ENCODE measurements around the gene KRT78.

Gene KRT78

DNA sequence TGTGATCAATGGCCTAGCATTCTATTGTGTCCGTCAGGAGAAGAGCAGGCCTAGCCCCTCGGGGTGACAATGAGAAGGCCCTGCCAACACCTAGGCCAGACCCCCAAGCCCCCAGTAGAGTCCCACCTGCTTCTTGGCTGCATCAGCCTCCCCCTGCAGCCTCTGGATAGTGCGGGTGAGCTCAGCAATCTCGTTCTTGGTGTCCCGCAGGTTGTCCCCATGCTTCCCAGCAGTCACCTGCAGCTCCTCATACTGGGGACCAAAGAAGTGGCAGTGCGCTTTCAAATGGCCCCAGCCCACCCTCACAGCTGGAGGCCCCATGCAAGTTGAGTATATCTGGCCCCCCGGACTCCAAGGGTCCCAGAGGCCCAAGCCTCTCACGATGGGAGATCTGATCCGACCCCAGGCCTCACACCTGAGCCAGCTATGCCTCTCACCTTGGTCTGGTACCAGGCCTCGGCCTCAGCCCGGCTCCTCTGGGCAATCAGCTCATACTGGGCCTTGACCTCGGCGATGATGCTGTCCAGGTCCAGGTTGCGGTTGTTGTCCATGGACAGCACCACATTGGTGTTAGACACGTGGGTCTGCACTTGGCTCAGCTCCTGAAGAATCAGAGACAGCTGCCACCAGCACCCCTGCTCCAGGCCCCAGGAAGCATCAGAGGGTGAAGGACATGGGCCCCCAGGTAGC lies 24.9 kb downstream of the KRT78 start:
- no peak for DNase-seq

DNA sequence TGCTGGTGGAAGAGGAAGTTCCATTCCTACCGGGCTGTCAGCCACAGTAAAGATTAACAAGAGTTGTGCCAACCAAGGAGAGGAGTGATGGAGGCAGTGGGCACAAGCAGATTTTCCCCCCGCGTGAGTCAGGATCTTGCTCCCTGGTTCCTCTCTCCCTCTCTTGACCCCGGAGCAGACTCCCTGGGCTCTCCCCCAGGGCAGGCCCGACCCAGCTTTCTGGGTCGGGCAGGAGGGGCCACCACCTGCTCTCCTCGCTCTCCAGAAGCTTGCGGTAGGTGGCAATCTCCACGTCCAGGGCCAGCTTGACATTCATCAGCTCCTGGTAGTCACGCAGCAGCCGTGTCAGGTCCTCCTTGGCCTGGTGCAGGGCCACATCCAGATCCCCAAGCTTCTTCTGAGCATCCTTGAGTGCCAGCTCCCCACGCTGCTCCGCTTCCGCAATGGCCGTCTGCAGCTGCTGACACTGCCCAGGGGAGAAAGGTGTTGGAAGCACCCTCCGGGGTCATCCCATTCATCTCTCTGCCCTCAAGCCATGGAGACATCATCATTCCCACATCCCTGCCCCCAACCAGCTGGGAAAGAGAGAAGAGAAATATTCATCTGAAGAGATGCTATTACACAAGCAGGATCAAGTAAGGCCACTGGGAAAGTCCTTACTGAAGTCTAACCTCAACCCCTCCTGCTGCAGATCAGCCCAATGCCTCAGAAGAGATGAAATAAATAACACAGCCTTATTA lies 25.9 kb downstream of the KRT78 start:
- DNase-seq, result no peak

DNA sequence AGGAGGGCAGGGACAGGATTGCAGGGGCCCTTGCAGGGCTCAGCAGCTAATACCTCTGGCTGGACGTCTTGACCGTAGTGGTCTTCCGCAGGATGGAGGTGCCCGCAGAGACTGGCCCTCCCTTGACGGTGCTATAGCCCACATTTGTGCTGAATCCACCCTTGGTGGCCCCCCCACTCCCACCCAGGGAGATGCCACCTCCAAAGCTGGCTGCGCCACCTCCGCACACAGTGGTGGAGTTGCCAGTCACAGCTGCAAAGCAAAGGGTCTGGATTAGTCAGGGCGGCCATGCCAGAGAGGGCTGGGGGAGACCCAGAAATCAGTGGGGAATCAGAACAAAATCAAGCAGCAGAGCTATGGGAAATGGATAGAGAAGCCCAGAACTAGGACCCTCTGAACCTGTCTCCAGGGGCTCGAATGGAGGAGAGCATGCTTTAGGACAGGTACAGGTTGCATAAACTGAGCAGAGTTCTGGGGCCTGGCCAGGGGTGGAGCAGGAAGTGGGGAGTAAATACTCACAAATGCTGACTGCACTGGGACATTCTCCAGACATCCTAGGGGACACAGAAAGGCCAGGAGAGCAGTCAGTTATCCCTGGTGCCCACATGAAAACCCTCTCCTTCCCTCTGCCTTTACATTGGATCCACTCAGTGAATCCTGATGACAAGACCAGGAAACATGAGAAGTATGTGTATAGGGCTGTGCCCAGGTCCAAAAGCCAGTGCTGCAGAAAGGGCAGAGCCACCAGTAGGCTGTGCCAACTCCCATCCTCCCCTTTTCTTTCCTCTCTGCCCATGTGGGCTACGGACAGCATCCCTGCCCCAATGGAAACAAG lies 26.8 kb downstream of the KRT78 start:
- no peak for DNase-seq

- no peak for DNase-seq
These were observed 27.6 kb downstream of the KRT78 start for GRCh38 chr12:52821071-52821730.

DNA sequence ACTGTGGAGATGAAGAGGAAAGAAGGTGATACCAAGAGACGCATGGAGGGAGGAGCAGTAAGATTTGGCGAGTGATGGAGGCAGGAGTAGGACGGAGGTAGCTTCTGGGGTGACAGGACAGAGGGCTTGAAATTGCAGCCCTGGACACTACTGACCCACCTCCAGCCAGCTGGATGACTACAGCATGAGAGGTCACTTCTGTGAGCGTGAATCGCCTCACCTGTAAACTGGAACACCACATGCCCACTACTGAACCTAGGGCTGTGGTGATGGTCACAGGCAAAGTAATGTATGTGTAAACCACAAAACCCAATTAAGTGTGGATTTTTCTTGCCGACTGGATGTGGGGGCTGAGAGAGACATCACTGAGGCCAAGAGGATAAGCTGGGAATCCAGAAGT lies 28.3 kb downstream of the KRT78 start:
- DNase-seq, result no peak

DNA sequence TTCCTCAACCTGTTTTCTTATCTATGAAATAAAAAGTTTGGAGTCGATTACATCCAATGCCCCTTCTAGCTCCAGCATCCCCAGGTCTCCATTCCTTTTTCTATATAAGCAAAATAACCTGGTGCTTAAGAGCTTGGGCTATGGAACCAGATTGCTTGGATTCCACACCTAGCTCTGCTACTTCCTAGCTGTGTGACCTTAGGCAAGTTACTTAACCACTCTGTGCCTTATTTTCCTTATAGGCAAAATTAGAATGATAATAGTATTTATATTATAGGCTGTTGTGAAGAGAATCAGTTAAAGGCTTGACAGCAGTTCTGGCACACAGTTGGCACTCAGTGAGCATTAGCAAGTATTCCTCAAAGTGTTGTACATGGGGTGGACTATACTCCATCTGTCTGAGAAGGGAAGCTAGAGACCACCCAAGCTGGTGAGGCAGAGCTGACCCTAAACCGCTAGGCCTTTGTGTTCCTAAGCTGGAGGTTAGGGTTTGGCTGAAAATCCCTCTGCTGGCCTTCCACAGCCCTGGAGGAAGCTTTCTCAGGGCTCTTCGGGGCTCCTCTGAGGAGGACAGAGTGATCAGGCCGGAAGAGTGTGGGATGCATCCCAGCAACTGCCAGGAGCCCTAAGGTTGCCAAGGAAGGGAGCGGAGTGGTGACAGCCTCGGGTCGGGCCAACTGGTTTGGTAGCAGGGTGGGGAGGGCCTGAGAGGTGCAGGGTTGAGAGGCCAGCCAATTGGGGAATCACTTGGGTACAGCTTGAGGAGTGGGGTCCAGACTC lies 28.9 kb downstream of the KRT78 start:
- DNase-seq, result no peak

DNA sequence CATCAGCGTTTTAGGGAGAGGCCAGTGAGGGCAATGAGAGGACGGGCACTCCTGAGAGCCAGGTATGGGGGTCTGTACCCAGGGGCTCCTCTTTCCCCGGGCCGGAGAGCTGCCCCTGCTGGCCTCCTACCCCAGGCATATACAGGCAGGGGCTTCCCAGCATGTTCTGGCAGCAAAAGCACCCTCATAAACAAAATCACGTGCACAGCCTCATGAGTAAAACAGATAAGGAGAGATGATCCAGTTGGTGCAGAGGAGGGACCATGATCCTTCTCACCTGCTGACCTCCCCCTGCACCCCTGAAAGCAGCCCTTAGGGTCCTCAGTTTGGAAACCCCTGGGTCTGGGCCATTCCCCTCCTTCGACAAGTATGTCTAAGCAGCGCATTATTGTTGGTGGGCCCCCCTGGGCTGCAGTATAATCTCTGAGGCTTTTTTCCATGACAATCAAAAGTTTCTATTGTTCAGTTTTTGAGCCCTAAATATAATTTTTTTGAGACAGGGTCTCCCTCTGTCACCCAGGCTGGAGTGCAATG lies 29.8 kb downstream of the KRT78 start:
- DNase-seq, result no peak

- no peak for DNase-seq
These were observed 30.4 kb downstream of the KRT78 start for GRCh38 chr12:52818388-52818787.

DNA sequence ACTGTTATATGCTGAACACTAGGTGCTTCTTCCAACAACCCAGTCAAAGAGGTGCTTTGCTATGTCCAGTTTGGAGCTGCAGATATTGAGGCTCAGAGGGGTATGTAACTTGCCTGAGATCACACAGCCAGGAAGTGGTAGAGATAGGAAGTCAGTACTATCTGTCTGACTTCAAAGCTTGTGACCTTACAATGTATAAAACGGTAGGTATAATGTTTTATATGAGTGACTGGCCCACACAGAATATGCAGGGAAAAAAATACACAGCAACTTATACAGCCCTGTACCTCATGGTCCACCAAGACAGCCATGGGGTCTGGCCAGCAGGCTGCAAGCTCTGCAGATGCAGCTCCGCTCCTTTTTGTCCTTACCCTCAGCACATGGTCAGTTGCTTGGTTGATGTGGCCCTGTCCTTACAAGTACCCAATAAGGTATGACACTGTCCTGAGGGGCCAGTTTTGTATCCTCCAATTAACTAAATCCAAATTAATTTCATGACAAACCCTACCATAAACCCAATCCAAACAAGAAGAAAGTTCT lies 31.0 kb downstream of the KRT78 start:
- no peak for DNase-seq

- DNase-seq, result no peak
These were observed 31.6 kb downstream of the KRT78 start for GRCh38 chr12:52817003-52817698.

GRCh38 chr12:52815676-52816588 lies 32.9 kb downstream of the KRT78 start:
- no peak for DNase-seq

DNA sequence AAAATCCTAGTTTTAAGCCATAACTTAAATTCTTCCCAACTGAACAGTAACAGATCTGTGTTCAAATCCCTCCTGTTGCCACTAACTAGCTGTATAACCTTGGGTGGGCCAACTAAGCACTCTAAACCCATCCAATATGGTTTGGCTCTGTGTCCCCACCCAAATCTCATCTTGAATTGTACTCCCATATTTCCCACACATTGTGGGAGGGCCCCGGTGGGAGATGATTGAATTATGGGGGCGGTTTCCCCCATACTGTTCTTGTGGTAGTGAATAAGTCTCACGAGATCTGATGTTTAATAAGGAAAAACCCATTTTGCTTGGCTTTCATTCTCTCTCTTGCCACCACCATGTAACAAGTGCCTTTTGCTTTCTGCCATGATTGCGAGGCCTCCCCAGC lies 33.6 kb downstream of the KRT78 start:
- no peak for DNase-seq

DNA sequence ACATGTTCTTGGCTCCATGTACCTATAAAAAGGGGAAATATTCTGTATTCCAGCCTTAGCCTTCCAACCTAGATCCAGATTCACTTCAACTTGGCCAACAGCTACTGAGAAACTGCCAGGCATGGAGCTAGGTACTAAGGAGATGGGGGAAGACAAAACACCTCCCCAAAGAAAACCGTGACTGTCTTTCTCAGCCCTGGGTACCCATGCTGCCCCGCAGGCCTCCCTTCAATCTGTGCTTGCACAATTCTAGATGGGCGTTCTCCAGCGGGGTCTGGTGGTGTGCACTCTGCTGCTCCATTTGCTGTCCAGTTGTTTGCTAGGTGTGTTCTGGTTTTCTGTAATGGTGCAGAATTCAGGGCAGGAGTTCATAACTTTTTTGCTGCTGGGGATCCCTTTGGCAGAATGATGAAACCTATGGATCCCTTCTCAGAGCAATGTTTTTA lies 34.1 kb downstream of the KRT78 start:
- DNase-seq, result no peak

DNA sequence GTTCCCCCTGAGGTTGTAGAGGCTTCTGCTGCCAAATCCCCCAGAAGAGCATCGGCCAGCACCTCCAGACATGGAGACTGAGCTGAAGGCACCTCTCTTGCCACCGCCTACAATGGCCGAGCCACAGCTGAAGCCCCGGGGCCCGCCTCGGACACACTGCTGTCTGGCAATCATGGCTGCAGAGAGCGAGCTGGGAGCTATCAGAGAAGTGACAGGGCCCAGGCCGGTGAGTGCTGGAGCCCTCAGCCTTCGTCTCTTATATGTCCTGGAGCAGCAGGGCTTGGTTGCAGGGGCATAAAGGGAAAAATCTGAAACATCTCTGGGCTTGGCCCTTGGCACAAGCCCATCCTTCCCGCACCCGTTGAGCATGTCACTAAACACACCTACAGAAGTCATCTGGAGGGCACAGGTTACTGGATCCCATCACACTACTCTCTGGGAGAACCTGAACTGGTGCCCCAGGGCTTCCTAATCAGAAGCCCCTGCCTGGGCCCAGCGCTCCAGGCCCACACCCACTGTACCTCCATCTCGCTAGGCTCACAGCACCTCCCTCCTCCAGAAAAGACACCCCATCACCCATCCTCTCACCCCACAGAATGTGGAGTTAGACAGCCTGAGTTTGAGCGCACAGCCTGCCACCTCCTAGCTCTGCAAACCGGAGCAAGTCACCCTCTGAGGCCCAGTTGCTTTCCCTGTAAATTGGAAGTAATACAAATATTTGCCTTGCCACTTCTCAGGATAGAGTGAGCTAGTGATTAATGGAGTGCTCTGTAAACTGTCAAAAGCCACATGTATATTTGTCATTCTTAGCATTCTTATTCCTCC lies 34.7 kb downstream of the KRT78 start, which contains the start of gene KRT4:
Gene KRT4, minus strand, starts transcription at position 232 of the 825 bp plus-strand sequence. Its CDS starts 58 bp downstream, at position 174.
- DNase-seq, result no peak

- no peak for DNase-seq
These were observed 35.5 kb downstream of the KRT78 start for GRCh38 chr12:52813203-52813819.

DNA sequence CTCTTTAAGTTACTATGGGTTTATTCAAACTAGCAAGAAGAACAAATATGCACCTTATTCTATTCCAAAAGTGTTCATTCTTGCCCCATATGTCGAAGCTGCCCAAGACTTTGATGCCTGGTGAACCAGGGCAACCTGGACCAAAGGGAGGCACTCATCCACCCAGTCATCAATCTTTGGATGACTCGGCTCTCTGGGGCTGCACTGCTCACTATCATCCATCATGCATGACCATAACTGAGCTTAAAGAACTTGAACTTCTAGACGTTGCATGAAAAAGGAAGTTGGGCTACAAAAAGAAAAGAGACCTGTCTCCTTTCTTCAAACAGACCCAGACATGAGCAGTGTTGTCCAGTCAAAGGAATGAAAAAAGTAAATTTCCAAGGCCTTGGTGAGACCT lies 36.0 kb downstream of the KRT78 start:
- DNase-seq, result no peak

- DNase-seq, result no peak
These were observed 36.8 kb downstream of the KRT78 start for GRCh38 chr12:52812073-52812400.
